Endodermal cell (in vitro differentiated cells): ENCODE results near the gene RNF38. TPM values are rescaled to one million over a fixed set of nuclear protein-coding genes. Genes with fewer than 3 reads are reported as not detected.
A peak's percentile ranks its signal among the peaks of the same experiment; 100 is the strongest.

Experiments
- DNase-seq: peaks from one replicate; pipeline ENCODE4 v3.0.0-alpha.2; 2017
- H3K27ac ChIP-seq: 2 replicates; pipeline ENCODE4 v1.5.1; 2013; ENCODE audit warnings: mild to moderate bottlenecking, low read depth, low read length, moderate library complexity
- H3K27me3 ChIP-seq: 2 replicates; pipeline ENCODE4 v1.6.1; 2013; ENCODE audit warnings: mild to moderate bottlenecking, low read length, moderate library complexity; ENCODE audit not compliant: insufficient read depth, control insufficient read depth, poor library complexity, severe bottlenecking
- H3K36me3 ChIP-seq: 2 replicates; pipeline ENCODE4 v1.7.0; 2013; ENCODE audit warnings: mild to moderate bottlenecking, low read length, moderate library complexity; ENCODE audit not compliant: control insufficient read depth, insufficient read depth
- H3K4me1 ChIP-seq: one replicate; pipeline ENCODE4 v1.7.0; 2013; ENCODE audit warnings: low read length; ENCODE audit not compliant: control insufficient read depth, insufficient read depth
- H3K4me3 ChIP-seq: 2 replicates; pipeline ENCODE4 v1.5.1; 2013; ENCODE audit warnings: mild to moderate bottlenecking, low read length, moderate library complexity
- H3K9ac ChIP-seq: 2 replicates; pipeline ENCODE4 v1.6.1; 2013; ENCODE audit warnings: mild to moderate bottlenecking, low read length, moderate library complexity; ENCODE audit not compliant: poor library complexity, severe bottlenecking; ENCODE audit errors: extremely low read depth
- H3K9me3 ChIP-seq: 2 replicates; pipeline ENCODE4 v1.6.1; 2013; ENCODE audit warnings: mild to moderate bottlenecking, low read length, moderate library complexity; ENCODE audit not compliant: control insufficient read depth
- H3K27ac Mint-ChIP-seq: 2 replicates; pipeline ENCODE4 v1.8.0; 2020; ENCODE audit warnings: mixed read lengths
- H3K27me3 Mint-ChIP-seq: 2 replicates; pipeline ENCODE4 v1.8.0; 2021; ENCODE audit warnings: mild to moderate bottlenecking, mixed read lengths; ENCODE audit not compliant: insufficient read depth
- H3K36me3 Mint-ChIP-seq: 2 replicates; pipeline ENCODE4 v1.8.0; 2020; ENCODE audit warnings: low read depth, mixed read lengths
- H3K4me1 Mint-ChIP-seq: 2 replicates; pipeline ENCODE4 v1.8.0; 2020; ENCODE audit warnings: mixed read lengths
- H3K4me3 Mint-ChIP-seq: 2 replicates; pipeline ENCODE4 v1.8.0; 2020; ENCODE audit warnings: mild to moderate bottlenecking, moderate library complexity, mixed read lengths
- H3K9me3 Mint-ChIP-seq: 2 replicates; pipeline ENCODE4 v1.8.0; 2020; ENCODE audit warnings: mild to moderate bottlenecking, mixed read lengths
- CTCF ChIP-seq: fragments of 200-600 bp; sonication (generic); conservative IDR thresholded peaks from 2 replicates; pipeline ENCODE4 v1.5.0; 2021; ENCODE audit warnings: antibody characterized with exemption, mild to moderate bottlenecking
- WGBS, 2 experiments: methylation state at CpG; one replicate each; pipeline versions ENCODE4 v1.1.5 to v1.1.7; 2013; ENCODE audit warnings: missing lambda C conversion rate in 2 of 2, mixed read lengths in 1 of 2; ENCODE audit not compliant: insufficient coverage in 1 of 2, insufficient read length in 1 of 2; 5-methylcytosine and 5-hydroxymethylcytosine counted together
- total RNA-seq, 2 donors: library from RNA; stranded (reverse); fragmentation: NEBNext Ultra II Directional in 1 of 2; extraction: Animal tissue kit (Norgen Biotek cat#: 25700) in 1 of 2; gene quantifications; 2 replicates in 1 of 2; 3 replicates in 1 of 2; pipeline ENCODE4 v1.2.1, GENCODE V29; 2021

Gene RNF38
- total RNA-seq, 2 donors from 2014 or later = 47.5 to 49.7 TPM

GRCh38 chr9:36442710-36443109, 42.6 kb upstream of the RNF38 start:
- Histone ChIP-seq H3K4me1 (peaks cover 14% of the 10 kb centered on the region), H3K9ac (no peak overlapping the region), H3K27ac (no peak overlapping the region), H3K27me3 (no peaks in the 10 kb centered on the region), H3K4me3 (no peak overlapping the region), H3K9me3 (no peaks in the 10 kb centered on the region), H3K36me3 (no peaks in the 10 kb centered on the region)
- peaks cover 54% of the 10 kb centered on the region for H3K4me1 Mint-ChIP-seq
- WGBS, 2 experiments = 93 to 100% methylated on average over 5 to 6 of the region's 6 CpGs
- H3K4me3 Mint-ChIP-seq = no peak overlapping the region
- H3K36me3 Mint-ChIP-seq = peaks cover 18% of the 10 kb centered on the region
- H3K9me3 Mint-ChIP-seq = peaks cover 1% of the 10 kb centered on the region
- H3K27me3 Mint-ChIP-seq = no peaks in the 10 kb centered on the region
- TF ChIP-seq CTCF = no peak
- no peak overlapping the region for H3K27ac Mint-ChIP-seq
- DNase-seq = no peak

GRCh38 chr9:36441966-36442365, 41.9 kb upstream of the RNF38 start:
- Mint-ChIP-seq H3K27ac (no peak overlapping the region), H3K4me1 (peaks cover 54% of the 10 kb centered on the region)
- DNase-seq = no peak

GRCh38 chr9:36438536-36439236, 38.6 kb upstream of the RNF38 start:
- Mint-ChIP-seq H3K27me3 (no peaks in the 10 kb centered on the region), H3K36me3 (peaks cover 7% of the 10 kb centered on the region), H3K27ac (peak overlapping the region; percentile 87), H3K4me1 (peaks cover 39% of the 10 kb centered on the region), H3K4me3 (no peak overlapping the region), H3K9me3 (no peaks in the 10 kb centered on the region)
- no peak for DNase-seq
- Histone ChIP-seq H3K4me3 (no peak overlapping the region), H3K36me3 (peaks cover 4% of the 10 kb centered on the region), H3K27ac (peak overlapping the region; percentile 33), H3K9ac (no peak overlapping the region), H3K4me1 (peaks cover 16% of the 10 kb centered on the region), H3K9me3 (no peaks in the 10 kb centered on the region), H3K27me3 (no peaks in the 10 kb centered on the region)
- WGBS, 2 experiments = 26% methylated on average over 2 of the region's 3 CpGs; no CpG with 5 or more reads in 1 of the 2 experiments
- TF ChIP-seq CTCF = no peak

More at GRCh38 chr9:36441966-36442365, 41.9 kb upstream of the RNF38 start:
- Histone ChIP-seq H3K9ac (no peak overlapping the region), H3K4me3 (no peak overlapping the region), H3K4me1 (peaks cover 16% of the 10 kb centered on the region), H3K9me3 (no peaks in the 10 kb centered on the region), H3K36me3 (no peaks in the 10 kb centered on the region), H3K27ac (no peak overlapping the region), H3K27me3 (no peaks in the 10 kb centered on the region)
- Mint-ChIP-seq H3K36me3 (peaks cover 18% of the 10 kb centered on the region), H3K9me3 (peaks cover 1% of the 10 kb centered on the region), H3K4me3 (no peak overlapping the region), H3K27me3 (no peaks in the 10 kb centered on the region)
- 71 to 80% methylated on average over 1 to 2 of the region's 2 CpGs for WGBS, 2 experiments
- no peak for TF ChIP-seq CTCF
